ENCODE data around the gene CERCAM. TPM values are rescaled to one million over a fixed set of nuclear protein-coding genes. Genes with fewer than 3 reads are reported as not detected.

Gene CERCAM
- polyA plus RNA-seq, 1 donor from 2014 or later: 1.1 TPM

DNA sequence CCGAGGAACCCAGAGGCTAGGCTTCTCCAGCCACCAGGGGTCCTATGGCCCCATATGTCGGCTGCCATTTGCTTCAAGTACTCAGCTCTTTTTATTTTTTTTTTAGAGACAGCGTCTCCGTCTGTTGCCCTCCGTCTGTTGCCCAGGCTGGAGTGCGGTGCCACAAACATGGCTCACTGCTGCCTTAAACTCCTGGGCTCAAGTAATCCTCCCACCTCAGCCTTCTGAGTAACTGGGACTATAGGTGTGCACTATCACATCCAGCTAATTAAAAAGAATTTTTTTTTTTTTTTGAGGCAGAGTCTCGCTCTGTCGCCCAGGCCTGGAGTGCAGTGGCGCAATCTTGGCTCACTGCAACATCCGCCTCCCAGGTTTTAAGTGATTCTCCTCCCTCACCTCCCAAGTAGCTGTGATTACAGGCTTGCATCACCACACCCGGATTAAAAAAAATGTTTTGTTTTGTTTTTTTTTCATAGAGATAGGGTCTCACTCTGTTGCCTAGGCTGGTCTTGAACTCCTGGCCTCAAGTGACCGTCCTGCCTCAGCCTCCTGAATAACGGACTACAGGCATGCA, 8.9 kb downstream of the CERCAM start:
- TF ChIP-seq RAD21 (conservative IDR thresholded peaks at IDR 0.05) (no peak), POLR2AphosphoS5 (IDR thresholded peaks at IDR 0.05) (no peak), EZH2 (IDR thresholded peaks at IDR 0.05; ENCODE audit: borderline replicate concordance, insufficient read depth, low read length, poor library complexity, severe bottlenecking) (no peak), SMC3 (conservative IDR thresholded peaks at IDR 0.05; ENCODE audit: poor library complexity) (no peak), TAF1 (IDR thresholded peaks at IDR 0.05; ENCODE audit: low read depth) (no peak), MXI1 (conservative IDR thresholded peaks at IDR 0.05; ENCODE audit: poor library complexity, severe bottlenecking) (no peak), EP300 (conservative IDR thresholded peaks at IDR 0.05; ENCODE audit: poor library complexity, severe bottlenecking) (no peak)
- TF ChIP-seq, protein P1, sequence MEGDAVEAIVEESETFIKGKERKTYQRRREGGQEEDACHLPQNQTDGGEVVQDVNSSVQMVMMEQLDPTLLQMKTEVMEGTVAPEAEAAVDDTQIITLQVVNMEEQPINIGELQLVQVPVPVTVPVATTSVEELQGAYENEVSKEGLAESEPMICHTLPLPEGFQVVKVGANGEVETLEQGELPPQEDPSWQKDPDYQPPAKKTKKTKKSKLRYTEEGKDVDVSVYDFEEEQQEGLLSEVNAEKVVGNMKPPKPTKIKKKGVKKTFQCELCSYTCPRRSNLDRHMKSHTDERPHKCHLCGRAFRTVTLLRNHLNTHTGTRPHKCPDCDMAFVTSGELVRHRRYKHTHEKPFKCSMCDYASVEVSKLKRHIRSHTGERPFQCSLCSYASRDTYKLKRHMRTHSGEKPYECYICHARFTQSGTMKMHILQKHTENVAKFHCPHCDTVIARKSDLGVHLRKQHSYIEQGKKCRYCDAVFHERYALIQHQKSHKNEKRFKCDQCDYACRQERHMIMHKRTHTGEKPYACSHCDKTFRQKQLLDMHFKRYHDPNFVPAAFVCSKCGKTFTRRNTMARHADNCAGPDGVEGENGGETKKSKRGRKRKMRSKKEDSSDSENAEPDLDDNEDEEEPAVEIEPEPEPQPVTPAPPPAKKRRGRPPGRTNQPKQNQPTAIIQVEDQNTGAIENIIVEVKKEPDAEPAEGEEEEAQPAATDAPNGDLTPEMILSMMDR (IDR thresholded peaks at IDR 0.05; ENCODE audit: poor library complexity, severe bottlenecking): no peak
- TF ChIP-seq, protein P2, sequence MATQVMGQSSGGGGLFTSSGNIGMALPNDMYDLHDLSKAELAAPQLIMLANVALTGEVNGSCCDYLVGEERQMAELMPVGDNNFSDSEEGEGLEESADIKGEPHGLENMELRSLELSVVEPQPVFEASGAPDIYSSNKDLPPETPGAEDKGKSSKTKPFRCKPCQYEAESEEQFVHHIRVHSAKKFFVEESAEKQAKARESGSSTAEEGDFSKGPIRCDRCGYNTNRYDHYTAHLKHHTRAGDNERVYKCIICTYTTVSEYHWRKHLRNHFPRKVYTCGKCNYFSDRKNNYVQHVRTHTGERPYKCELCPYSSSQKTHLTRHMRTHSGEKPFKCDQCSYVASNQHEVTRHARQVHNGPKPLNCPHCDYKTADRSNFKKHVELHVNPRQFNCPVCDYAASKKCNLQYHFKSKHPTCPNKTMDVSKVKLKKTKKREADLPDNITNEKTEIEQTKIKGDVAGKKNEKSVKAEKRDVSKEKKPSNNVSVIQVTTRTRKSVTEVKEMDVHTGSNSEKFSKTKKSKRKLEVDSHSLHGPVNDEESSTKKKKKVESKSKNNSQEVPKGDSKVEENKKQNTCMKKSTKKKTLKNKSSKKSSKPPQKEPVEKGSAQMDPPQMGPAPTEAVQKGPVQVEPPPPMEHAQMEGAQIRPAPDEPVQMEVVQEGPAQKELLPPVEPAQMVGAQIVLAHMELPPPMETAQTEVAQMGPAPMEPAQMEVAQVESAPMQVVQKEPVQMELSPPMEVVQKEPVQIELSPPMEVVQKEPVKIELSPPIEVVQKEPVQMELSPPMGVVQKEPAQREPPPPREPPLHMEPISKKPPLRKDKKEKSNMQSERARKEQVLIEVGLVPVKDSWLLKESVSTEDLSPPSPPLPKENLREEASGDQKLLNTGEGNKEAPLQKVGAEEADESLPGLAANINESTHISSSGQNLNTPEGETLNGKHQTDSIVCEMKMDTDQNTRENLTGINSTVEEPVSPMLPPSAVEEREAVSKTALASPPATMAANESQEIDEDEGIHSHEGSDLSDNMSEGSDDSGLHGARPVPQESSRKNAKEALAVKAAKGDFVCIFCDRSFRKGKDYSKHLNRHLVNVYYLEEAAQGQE (IDR thresholded peaks at IDR 0.05; ENCODE audit: borderline replicate concordance): no peak
- no peak overlapping the region for H3K4me3 ChIP-seq (ENCODE audit: low read length)
- H3K9ac ChIP-seq (ENCODE audit: low read length): no peak overlapping the region
- no peaks in the 10 kb centered on the region for H3K9me2 ChIP-seq (ENCODE audit: insufficient read depth, low read length)
- H3K79me2 ChIP-seq (replicated peaks; ENCODE audit: insufficient read depth, low read length): no peaks in the 10 kb centered on the region
- no peaks in the 10 kb centered on the region for H3K9me3 ChIP-seq (ENCODE audit: low read length)
- no peaks in the 10 kb centered on the region for H4K20me1 ChIP-seq (ENCODE audit: insufficient read depth)
- H2AFZ ChIP-seq (ENCODE audit: low read depth, low read length): no peak overlapping the region
- no peaks in the 10 kb centered on the region for H3K27me3 ChIP-seq (ENCODE audit: insufficient read depth, low read depth, low read length)
- H3K36me3 ChIP-seq (ENCODE audit: insufficient read depth, low read length): no peaks in the 10 kb centered on the region
- H3K27ac ChIP-seq (ENCODE audit: low read length): no peak overlapping the region
- no peak overlapping the region for H3K4me2 ChIP-seq (ENCODE audit: low read length)
- H3F3A ChIP-seq (ENCODE audit: insufficient read depth, low read length, poor library complexity, severe bottlenecking): no peaks in the 10 kb centered on the region

DNA sequence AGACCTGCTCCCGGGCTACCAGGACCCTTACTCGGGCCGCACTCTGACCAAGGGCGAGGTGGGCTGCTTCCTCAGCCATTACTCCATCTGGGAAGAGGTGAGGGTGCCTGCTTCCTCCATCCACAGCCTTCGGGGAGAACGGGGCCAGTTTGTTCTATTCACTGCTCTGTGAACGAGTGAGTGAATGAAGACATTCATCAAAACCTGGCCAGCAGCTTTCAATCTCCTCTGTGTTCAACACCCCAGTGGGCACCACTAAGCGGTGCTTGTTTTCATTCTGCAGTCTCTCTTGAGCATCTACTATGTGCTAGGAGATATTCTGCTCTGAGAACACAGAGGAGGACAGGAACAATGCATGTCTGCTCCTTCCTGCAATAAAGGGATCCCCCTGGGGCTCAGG, 10.6 kb downstream of the CERCAM start:
- no peak overlapping the region for H3K9ac ChIP-seq (ENCODE audit: low read length)
- no peak overlapping the region for H3K4me2 ChIP-seq (ENCODE audit: low read length)
- no peak overlapping the region for H2AFZ ChIP-seq (ENCODE audit: low read depth, low read length)
- H3K4me3 ChIP-seq (ENCODE audit: low read length): no peak overlapping the region
- no peaks in the 10 kb centered on the region for H3K36me3 ChIP-seq (ENCODE audit: insufficient read depth, low read length)
- TF ChIP-seq SMC3 (conservative IDR thresholded peaks at IDR 0.05; ENCODE audit: poor library complexity) (no peak), EZH2 (IDR thresholded peaks at IDR 0.05; ENCODE audit: borderline replicate concordance, insufficient read depth, low read length, poor library complexity, severe bottlenecking) (no peak), POLR2AphosphoS5 (IDR thresholded peaks at IDR 0.05) (no peak), MXI1 (conservative IDR thresholded peaks at IDR 0.05; ENCODE audit: poor library complexity, severe bottlenecking) (no peak), RAD21 (conservative IDR thresholded peaks at IDR 0.05) (no peak)
- TF ChIP-seq, protein P1 (IDR thresholded peaks at IDR 0.05; ENCODE audit: poor library complexity, severe bottlenecking): no peak
- TF ChIP-seq, protein P2 (IDR thresholded peaks at IDR 0.05; ENCODE audit: borderline replicate concordance): no peak
- H3K27me3 ChIP-seq (ENCODE audit: insufficient read depth, low read depth, low read length): no peaks in the 10 kb centered on the region
- H4K20me1 ChIP-seq (ENCODE audit: insufficient read depth): no peaks in the 10 kb centered on the region
- H3K79me2 ChIP-seq (replicated peaks; ENCODE audit: insufficient read depth, low read length): no peaks in the 10 kb centered on the region
- no peaks in the 10 kb centered on the region for H3F3A ChIP-seq (ENCODE audit: insufficient read depth, low read length, poor library complexity, severe bottlenecking)
- H3K9me2 ChIP-seq (ENCODE audit: insufficient read depth, low read length): no peaks in the 10 kb centered on the region
- no peak overlapping the region for H3K27ac ChIP-seq (ENCODE audit: low read length)
- no peaks in the 10 kb centered on the region for H3K9me3 ChIP-seq (ENCODE audit: low read length)
